Natural killer cell (primary cell): ENCODE data around the gene SPHK2. TPM values are rescaled to one million over a fixed set of nuclear protein-coding genes. Genes with fewer than 3 reads are reported as not detected.

ENCODE experiments used
- ATAC-seq, 3 donors: fragments of 150-1000 bp in 2 of 3; fragments of 200-7000 bp in 1 of 3; cut with Tn5 transposase; 1 replicate in 1 of 3; 2 replicates in 2 of 3; pipeline ENCODE4 v1.10.0; 2021; ENCODE audit warnings: mild to moderate bottlenecking in 2 of 3, moderate library complexity in 2 of 3
- DNase-seq, 2 donors: peaks; one replicate each; pipeline versions ENCODE4 v3.0.0 to v3.0.0-alpha.2; 2013 to 2021; ENCODE audit warnings: mixed read lengths in 1 of 2
- H3K27ac ChIP-seq: one replicate; pipeline ENCODE4 v1.5.1; 2013; ENCODE audit warnings: mild to moderate bottlenecking, low read length
- H3K27me3 ChIP-seq: one replicate; pipeline ENCODE4 v1.6.1; 2013; ENCODE audit warnings: low read length; ENCODE audit not compliant: control insufficient read depth, insufficient read depth
- H3K36me3 ChIP-seq: one replicate; pipeline ENCODE4 v1.6.1; 2013; ENCODE audit warnings: low read length; ENCODE audit not compliant: control insufficient read depth, insufficient read depth
- H3K4me1 ChIP-seq: one replicate; pipeline ENCODE4 v1.6.1; 2013; ENCODE audit warnings: low read length; ENCODE audit not compliant: control insufficient read depth, insufficient read depth
- H3K4me3 ChIP-seq: one replicate; pipeline ENCODE4 v1.5.1; 2013; ENCODE audit warnings: low read length
- H3K9me3 ChIP-seq: one replicate; pipeline ENCODE4 v1.6.1; 2013; ENCODE audit warnings: low read length; ENCODE audit not compliant: control insufficient read depth, insufficient read depth
- H3K27ac Mint-ChIP-seq, 2 donors: one replicate each; pipeline ENCODE4 v1.8.0; 2022; ENCODE audit warnings: mild to moderate bottlenecking in 2 of 2, mixed read lengths in 2 of 2, moderate library complexity in 1 of 2
- H3K27me3 Mint-ChIP-seq, 2 donors: one replicate each; pipeline ENCODE4 v1.8.0; 2022; ENCODE audit warnings: low read depth in 2 of 2, mixed read lengths in 2 of 2
- H3K36me3 Mint-ChIP-seq: one replicate; pipeline ENCODE4 v1.8.0; 2022; ENCODE audit warnings: mixed read lengths
- H3K4me1 Mint-ChIP-seq, 2 donors: one replicate each; pipeline ENCODE4 v1.8.0; 2022; ENCODE audit warnings: mixed read lengths in 2 of 2
- H3K4me3 Mint-ChIP-seq: one replicate; pipeline ENCODE4 v1.8.0; 2022; ENCODE audit warnings: mild to moderate bottlenecking, moderate library complexity, mixed read lengths
- H3K9me3 Mint-ChIP-seq, 2 donors: one replicate each; pipeline ENCODE4 v1.8.0; 2022; ENCODE audit warnings: mixed read lengths in 2 of 2
- CTCF ChIP-seq: fragments of 200-600 bp; IDR thresholded peaks from one replicate; pipeline ENCODE4 v1.8.0; 2022; ENCODE audit warnings: antibody characterized with exemption
- WGBS: methylation state at CpG from one replicate; pipeline ENCODE4 v1.1.7; 2013; ENCODE audit warnings: missing lambda C conversion rate; ENCODE audit not compliant: insufficient coverage; 5-methylcytosine and 5-hydroxymethylcytosine counted together
- intact Hi-C: fragments of 100-400 bp; cut with micrococcal nuclease; formaldehyde crosslinking; loops from one replicate; pipeline ENCODE4 v1.14.2; 2022
- total RNA-seq, 4 donors: library from RNA; stranded (reverse); fragments of 120-200 nt in 1 of 4; gene quantifications; one replicate each; pipeline versions ENCODE4 v1.2.3 to v1.2.4, GENCODE V29; 2013 to 2022

The SPHK2 gene
- total RNA-seq, 3 donors from 2014 or later (not counting 1 experiment from before 2014, with no cell fraction given) = 18.6 to 28.3 (median 23.2) TPM

GRCh38 chr19:48606463-48607358, 12.6 kb upstream of the SPHK2 start, which contains the start of gene SPACA4:
TSS of gene SPACA4 (plus strand) at chr19:48606742. CDS start at chr19:48606979, 237 bp downstream.
- Mint-ChIP-seq H3K36me3 (no peaks in the 10 kb centered on the region), H3K4me3 (no peak within 1 kb of the TSS), H3K9me3 (no peaks in the 10 kb centered on the region), H3K4me1 (peaks cover 0 to 4% of the 10 kb centered on the region in 2 donors), H3K27me3 (no peaks in the 10 kb centered on the region), H3K27ac (no peak within 1 kb of the TSS)
- intact Hi-C loops = no loop called here
- DNase-seq (no peak), ATAC-seq (no peak)
- 93% methylated on average over 39 of the region's 39 CpGs for WGBS
- Histone ChIP-seq H3K4me3 (no peak within 1 kb of the TSS), H3K27ac (no peak within 1 kb of the TSS), H3K36me3 (no peaks in the 10 kb centered on the region), H3K4me1 (peaks cover 4% of the 10 kb centered on the region), H3K27me3 (no peaks in the 10 kb centered on the region), H3K9me3 (no peaks in the 10 kb centered on the region)
- no peak for TF ChIP-seq CTCF

GRCh38 chr19:48607359-48607755, 11.9 kb upstream of the SPHK2 start:
- ATAC-seq (no peak), DNase-seq (no peak)
- 97% methylated on average over 5 of the region's 7 CpGs for WGBS
- Mint-ChIP-seq H3K4me3 (no peak overlapping the region), H3K9me3 (no peaks in the 10 kb centered on the region), H3K27me3 (no peaks in the 10 kb centered on the region), H3K27ac (no peak overlapping the region), H3K4me1 (peaks cover 0 to 4% of the 10 kb centered on the region in 2 donors), H3K36me3 (no peaks in the 10 kb centered on the region)
- H3K9me3 ChIP-seq = no peaks in the 10 kb centered on the region
- H3K27me3 ChIP-seq = no peaks in the 10 kb centered on the region
- H3K4me1 ChIP-seq = peaks cover 4% of the 10 kb centered on the region
- no peaks in the 10 kb centered on the region for H3K36me3 ChIP-seq
- H3K4me3 ChIP-seq = no peak overlapping the region
- H3K27ac ChIP-seq = no peak overlapping the region
- intact Hi-C loops = no loop called here
- TF ChIP-seq CTCF = no peak

GRCh38 chr19:48608798-48609263, 10.5 kb upstream of the SPHK2 start:
- ATAC-seq (peak; percentile 69 to 92 (median 76)), DNase-seq (peak in 1 of 2 donors; percentile 79)
- H3K27ac Mint-ChIP-seq = no peak overlapping the region
- no peak overlapping the region for H3K4me3 Mint-ChIP-seq
- H3K27me3 Mint-ChIP-seq = no peaks in the 10 kb centered on the region
- Histone ChIP-seq H3K36me3 (no peaks in the 10 kb centered on the region), H3K4me3 (no peak overlapping the region), H3K9me3 (no peaks in the 10 kb centered on the region), H3K27me3 (no peaks in the 10 kb centered on the region), H3K4me1 (peaks cover 4% of the 10 kb centered on the region), H3K27ac (no peak overlapping the region)
- 10% methylated on average over 5 of the region's 9 CpGs for WGBS
- intact Hi-C loops = no loop called here
- H3K36me3 Mint-ChIP-seq = no peaks in the 10 kb centered on the region
- H3K9me3 Mint-ChIP-seq = no peaks in the 10 kb centered on the region
- peaks cover 0 to 4% of the 10 kb centered on the region in 2 donors for H3K4me1 Mint-ChIP-seq
- TF ChIP-seq CTCF = peak; percentile 8
